Left lung (tissue), 10 donors: ENCODE results near the gene MEIS3. TPM values are rescaled to one million over a fixed set of nuclear protein-coding genes. Genes with fewer than 3 reads are reported as not detected.
"Not testable (repeated sequence)": the region's sequence is repeated elsewhere in the genome, so short reads cannot be mapped to it uniquely, and the experiment has no call there.

ENCODE experiments used
- ATAC-seq: fragments of 200-7000 bp; cut with Tn5 transposase; one replicate; pipeline ENCODE4 v1.9.1; 2020; ENCODE audit warnings: moderate library complexity
- DNase-seq, 4 donors: peaks; one replicate each; pipeline ENCODE4 v3.0.0-alpha.2; 2013 to 2020
- H3K27ac ChIP-seq, 2 donors: fragments of 200-600 bp; sonication (generic) in 1 of 2; one replicate each; pipeline versions ENCODE4 v1.5.0 to v1.8.0; 2020 to 2021
- H3K27me3 ChIP-seq, 2 donors: fragments of 200-600 bp; sonication (generic) in 1 of 2; one replicate each; pipeline versions ENCODE4 v1.5.0 to v1.8.0; 2020 to 2021
- H3K36me3 ChIP-seq, 2 donors: fragments of 200-600 bp; sonication (generic) in 1 of 2; one replicate each; pipeline versions ENCODE4 v1.5.0 to v1.8.0; 2020 to 2021
- H3K4me1 ChIP-seq, 2 donors: fragments of 200-600 bp; one replicate each; pipeline ENCODE4 v1.8.0; 2021
- H3K4me3 ChIP-seq, 2 donors: fragments of 200-600 bp; sonication (generic) in 1 of 2; one replicate each; pipeline versions ENCODE4 v1.5.0 to v1.8.0; 2020 to 2021; ENCODE audit warnings: mild to moderate bottlenecking in 1 of 2
- H3K9me3 ChIP-seq, 2 donors: fragments of 200-600 bp; sonication (generic) in 1 of 2; one replicate each; pipeline versions ENCODE4 v1.5.0 to v1.8.0; 2020 to 2021
- intact Hi-C, 2 donors: fragments of 100-400 bp; cut with DNase I; formaldehyde crosslinking; loops; one replicate each; pipeline versions ENCODE4 v1.11.2 to v1.14.2; 2022
- polyA plus RNA-seq, 6 donors: library from polyadenylated mRNA; unstranded; fragments of 120-200 nt; gene quantifications; one replicate each; pipeline ENCODE4 v1.2.1, GENCODE V29; 2013; ENCODE audit not compliant: insufficient read length in 6 of 6
- total RNA-seq, 2 donors: library from RNA; stranded (reverse); fragmentation: NEBNext Ultra II Directional; extraction: Animal tissue kit (Norgen Biotek cat#: 25700); gene quantifications; one replicate each; pipeline ENCODE4 v1.2.1, GENCODE V29; 2021
- TF ChIP-seq, protein P1 (sequence below), 2 donors: fragments of 200-600 bp; sonication (generic) in 1 of 2; IDR thresholded peaks; one replicate each; pipeline versions ENCODE4 v1.5.0 to v1.8.0; 2021; ENCODE audit warnings: antibody characterized with exemption in 2 of 2
- donor health status: DM: no; HTN: yes; CAD: no.
- donor health status: DM: no; HTN: no; CAD: no.

Gene MEIS3
- total and polyA plus RNA-seq, 8 donors, result 6.7 to 30.2 (median 23.8) TPM

DNA sequence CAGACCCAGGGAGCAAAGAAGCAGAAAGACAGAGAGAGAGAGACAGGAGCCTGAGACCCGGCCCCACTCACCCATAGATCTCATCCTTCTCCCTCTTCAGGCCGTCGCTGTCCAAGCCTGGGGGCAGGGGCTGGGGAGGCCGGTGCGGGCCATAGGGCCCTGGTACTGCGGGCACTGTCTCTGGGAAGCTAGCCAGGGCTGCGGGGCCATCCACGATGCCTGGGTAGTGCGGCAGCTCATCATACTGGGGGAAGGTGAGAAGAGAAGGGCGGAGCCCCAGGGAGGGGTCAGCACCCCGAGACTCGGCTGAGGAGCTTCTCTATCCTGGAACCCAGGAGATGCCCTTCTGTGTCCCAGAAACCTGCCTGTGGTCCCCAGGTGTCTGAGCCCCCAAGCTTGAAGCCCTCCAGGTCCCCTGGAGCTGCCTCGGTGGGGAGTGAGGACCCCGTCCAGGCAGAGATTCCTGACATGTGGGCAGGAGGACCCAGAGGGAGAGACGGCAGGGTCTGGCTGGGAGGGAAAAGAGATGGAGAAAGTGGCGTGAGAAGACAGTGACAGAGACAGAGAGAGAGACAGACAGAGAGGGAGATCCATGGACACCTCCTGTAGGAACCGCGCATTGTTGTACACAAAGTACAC lies 2.1 kb downstream of the MEIS3 start:
- intact Hi-C loops, result no loop called here
- TF ChIP-seq, protein P1, sequence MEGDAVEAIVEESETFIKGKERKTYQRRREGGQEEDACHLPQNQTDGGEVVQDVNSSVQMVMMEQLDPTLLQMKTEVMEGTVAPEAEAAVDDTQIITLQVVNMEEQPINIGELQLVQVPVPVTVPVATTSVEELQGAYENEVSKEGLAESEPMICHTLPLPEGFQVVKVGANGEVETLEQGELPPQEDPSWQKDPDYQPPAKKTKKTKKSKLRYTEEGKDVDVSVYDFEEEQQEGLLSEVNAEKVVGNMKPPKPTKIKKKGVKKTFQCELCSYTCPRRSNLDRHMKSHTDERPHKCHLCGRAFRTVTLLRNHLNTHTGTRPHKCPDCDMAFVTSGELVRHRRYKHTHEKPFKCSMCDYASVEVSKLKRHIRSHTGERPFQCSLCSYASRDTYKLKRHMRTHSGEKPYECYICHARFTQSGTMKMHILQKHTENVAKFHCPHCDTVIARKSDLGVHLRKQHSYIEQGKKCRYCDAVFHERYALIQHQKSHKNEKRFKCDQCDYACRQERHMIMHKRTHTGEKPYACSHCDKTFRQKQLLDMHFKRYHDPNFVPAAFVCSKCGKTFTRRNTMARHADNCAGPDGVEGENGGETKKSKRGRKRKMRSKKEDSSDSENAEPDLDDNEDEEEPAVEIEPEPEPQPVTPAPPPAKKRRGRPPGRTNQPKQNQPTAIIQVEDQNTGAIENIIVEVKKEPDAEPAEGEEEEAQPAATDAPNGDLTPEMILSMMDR (IDR thresholded peaks at IDR 0.05), result no peak
- Histone ChIP-seq H3K9me3 (no peaks in the 10 kb centered on the region), H3K36me3 (no peaks in the 10 kb centered on the region), H3K4me3 (no peak overlapping the region), H3K27ac (no peak overlapping the region), H3K4me1 (peaks cover 0 to 6% of the 10 kb centered on the region in 2 donors), H3K27me3 (peaks cover 38 to 100% of the 10 kb centered on the region in 2 donors)
- no peak for ATAC-seq
- no peak for DNase-seq

GRCh38 chr19:47416643-47416985 lies 2.7 kb downstream of the MEIS3 start:
- Histone ChIP-seq H3K9me3 (no peaks in the 10 kb centered on the region), H3K36me3 (no peaks in the 10 kb centered on the region), H3K27me3 (peaks cover 34 to 99% of the 10 kb centered on the region in 2 donors), H3K27ac (no peak overlapping the region), H3K4me3 (no peak overlapping the region), H3K4me1 (peaks cover 0 to 6% of the 10 kb centered on the region in 2 donors)
- no peak for ATAC-seq
- intact Hi-C loops, result no loop called here
- DNase-seq, result no peak
- TF ChIP-seq, protein P1 (IDR thresholded peaks at IDR 0.05), result no peak

- H3K9me3 ChIP-seq, result no peaks in the 10 kb centered on the region
- H3K27ac ChIP-seq, result no peak overlapping the region
- peaks cover 29 to 96% of the 10 kb centered on the region in 2 donors for H3K27me3 ChIP-seq
- TF ChIP-seq, protein P1 (IDR thresholded peaks at IDR 0.05), result no peak
- H3K36me3 ChIP-seq, result no peaks in the 10 kb centered on the region
- intact Hi-C loops, result no loop called here
- ATAC-seq (no peak), DNase-seq (no peak)
- H3K4me1 ChIP-seq, result peaks cover 0 to 6% of the 10 kb centered on the region in 2 donors
- no peak overlapping the region for H3K4me3 ChIP-seq
Observed at GRCh38 chr19:47415953-47416642, 3.2 kb downstream of the MEIS3 start.

DNA sequence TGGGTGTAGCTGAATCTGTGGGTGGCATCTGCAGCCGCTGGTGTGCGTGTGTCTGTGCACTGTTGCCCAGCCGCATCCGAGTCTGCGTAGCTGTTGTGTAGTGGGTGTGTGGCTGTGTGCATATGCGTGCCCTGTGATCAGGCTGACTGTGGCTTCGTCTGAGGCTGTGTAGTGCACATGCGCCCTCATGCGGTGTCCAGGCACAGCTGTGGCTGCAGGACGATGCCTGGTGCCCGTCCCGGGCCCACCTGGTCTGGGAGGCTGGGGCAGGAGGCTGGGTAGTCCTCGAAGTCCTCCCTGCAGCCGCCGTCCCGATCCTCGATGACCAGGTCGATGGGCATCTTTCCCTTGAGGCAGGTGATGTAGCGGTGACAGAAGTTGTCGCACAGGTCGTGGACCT lies 4.9 kb downstream of the MEIS3 start:
- peaks cover 17 to 88% of the 10 kb centered on the region in 2 donors for H3K27me3 ChIP-seq

GRCh38 chr19:47413941-47414340 lies 5.4 kb downstream of the MEIS3 start:
- no peak for DNase-seq
- no peak for ATAC-seq
- Histone ChIP-seq H3K9me3 (no peaks in the 10 kb centered on the region), H3K36me3 (no peaks in the 10 kb centered on the region), H3K27ac (no peak overlapping the region), H3K4me1 (peaks cover 0 to 6% of the 10 kb centered on the region in 2 donors), H3K27me3 (peaks cover 17 to 88% of the 10 kb centered on the region in 2 donors), H3K4me3 (no peak overlapping the region)
- intact Hi-C loops, result no loop called here
- TF ChIP-seq, protein P1 (IDR thresholded peaks at IDR 0.05), result no peak

More for the DNA sequence above, 4.9 kb downstream of the MEIS3 start:
- TF ChIP-seq, protein P1 (IDR thresholded peaks at IDR 0.05), result no peak
- ATAC-seq, result no peak
- Histone ChIP-seq H3K9me3 (no peaks in the 10 kb centered on the region), H3K36me3 (no peaks in the 10 kb centered on the region), H3K4me3 (no peak overlapping the region), H3K27ac (no peak overlapping the region), H3K4me1 (peaks cover 0 to 6% of the 10 kb centered on the region in 2 donors)
- no peak for DNase-seq
- intact Hi-C loops, result no loop called here

- DNase-seq, H3K4me3 ChIP-seq, H3K36me3 ChIP-seq, H3K27ac ChIP-seq, H3K4me1 ChIP-seq, H3K9me3 ChIP-seq, ATAC-seq, intact Hi-C loops: not testable (repeated sequence)
- H3K27me3 ChIP-seq, result peaks cover 14 to 88% of the 10 kb centered on the region in 2 donors
Observed at GRCh38 chr19:47411696-47412095, 7.6 kb downstream of the MEIS3 start.
